ENCODE results near the gene MRM3. TPM values are rescaled to one million over a fixed set of nuclear protein-coding genes. Genes with fewer than 3 reads are reported as not detected.

MRM3 gene
- polyA plus RNA-seq, 1 donor from 2014 or later, result 20.0 TPM

GRCh38 chr17:812638-813204 lies 30.6 kb downstream of the MRM3 start:
- H4K20me1 ChIP-seq (ENCODE audit: insufficient read depth), result no peaks in the 10 kb centered on the region
- no peak overlapping the region for H3K9ac ChIP-seq (ENCODE audit: low read length)

GRCh38 chr17:814371-814770 lies 32.2 kb downstream of the MRM3 start:
- H3K9me3 ChIP-seq (ENCODE audit: low read length), result no peaks in the 10 kb centered on the region
- no peak overlapping the region for H3K4me2 ChIP-seq (ENCODE audit: low read length)
- no peaks in the 10 kb centered on the region for H3K36me3 ChIP-seq (ENCODE audit: insufficient read depth, low read length)
- no peak overlapping the region for H3K27ac ChIP-seq (ENCODE audit: low read length)
- no peak overlapping the region for H3K4me3 ChIP-seq (ENCODE audit: low read length)
- H3K27me3 ChIP-seq (ENCODE audit: insufficient read depth, low read depth, low read length), result no peaks in the 10 kb centered on the region
- H2AFZ ChIP-seq (ENCODE audit: low read depth, low read length), result no peak overlapping the region
- H3K9ac ChIP-seq (ENCODE audit: low read length), result no peak overlapping the region
- no peak for TF ChIP-seq MXI1 (conservative IDR thresholded peaks at IDR 0.05; ENCODE audit: poor library complexity, severe bottlenecking)
- no peak for TF ChIP-seq EP300 (conservative IDR thresholded peaks at IDR 0.05; ENCODE audit: poor library complexity, severe bottlenecking)
- no peaks in the 10 kb centered on the region for H4K20me1 ChIP-seq (ENCODE audit: insufficient read depth)
- H3F3A ChIP-seq (ENCODE audit: insufficient read depth, low read length, poor library complexity, severe bottlenecking), result no peaks in the 10 kb centered on the region
- H3K79me2 ChIP-seq (replicated peaks; ENCODE audit: insufficient read depth, low read length), result no peaks in the 10 kb centered on the region
- no peaks in the 10 kb centered on the region for H3K9me2 ChIP-seq (ENCODE audit: insufficient read depth, low read length)

More at GRCh38 chr17:812638-813204, 30.6 kb downstream of the MRM3 start:
- TF ChIP-seq POLR2AphosphoS5 (IDR thresholded peaks at IDR 0.05), result no peak
- TF ChIP-seq MXI1 (conservative IDR thresholded peaks at IDR 0.05; ENCODE audit: poor library complexity, severe bottlenecking), result no peak
- no peak for TF ChIP-seq TAF1 (IDR thresholded peaks at IDR 0.05; ENCODE audit: low read depth)
- no peak for TF ChIP-seq CTCF (IDR thresholded peaks at IDR 0.05; ENCODE audit: poor library complexity, severe bottlenecking)
- no peak for TF ChIP-seq RAD21 (conservative IDR thresholded peaks at IDR 0.05)
- no peak for TF ChIP-seq EP300 (conservative IDR thresholded peaks at IDR 0.05; ENCODE audit: poor library complexity, severe bottlenecking)
- TF ChIP-seq SMC3 (conservative IDR thresholded peaks at IDR 0.05; ENCODE audit: poor library complexity), result no peak
- H3K36me3 ChIP-seq (ENCODE audit: insufficient read depth, low read length), result no peaks in the 10 kb centered on the region
- H3K9me3 ChIP-seq (ENCODE audit: low read length), result no peaks in the 10 kb centered on the region
- H3K4me2 ChIP-seq (ENCODE audit: low read length), result no peak overlapping the region
- H3K4me3 ChIP-seq (ENCODE audit: low read length), result no peak overlapping the region
- no peaks in the 10 kb centered on the region for H3K9me2 ChIP-seq (ENCODE audit: insufficient read depth, low read length)
- no peaks in the 10 kb centered on the region for H3K27me3 ChIP-seq (ENCODE audit: insufficient read depth, low read depth, low read length)
- no peak overlapping the region for H2AFZ ChIP-seq (ENCODE audit: low read depth, low read length)
- no peak overlapping the region for H3K27ac ChIP-seq (ENCODE audit: low read length)
- no peaks in the 10 kb centered on the region for H3K79me2 ChIP-seq (replicated peaks; ENCODE audit: insufficient read depth, low read length)
- no peaks in the 10 kb centered on the region for H3F3A ChIP-seq (ENCODE audit: insufficient read depth, low read length, poor library complexity, severe bottlenecking)

GRCh38 chr17:819251-819650 lies 37.1 kb downstream of the MRM3 start:
- Histone ChIP-seq H3F3A (ENCODE audit: insufficient read depth, low read length, poor library complexity, severe bottlenecking) (no peaks in the 10 kb centered on the region), H3K9me3 (ENCODE audit: low read length) (no peaks in the 10 kb centered on the region), H3K79me2 (replicated peaks; ENCODE audit: insufficient read depth, low read length) (no peaks in the 10 kb centered on the region), H4K20me1 (ENCODE audit: insufficient read depth) (no peaks in the 10 kb centered on the region), H3K4me3 (ENCODE audit: low read length) (no peak overlapping the region), H3K9ac (ENCODE audit: low read length) (no peak overlapping the region), H3K27me3 (ENCODE audit: insufficient read depth, low read depth, low read length) (no peaks in the 10 kb centered on the region), H3K4me2 (ENCODE audit: low read length) (no peak overlapping the region), H3K36me3 (ENCODE audit: insufficient read depth, low read length) (no peaks in the 10 kb centered on the region), H2AFZ (ENCODE audit: low read depth, low read length) (no peak overlapping the region), H3K27ac (ENCODE audit: low read length) (no peak overlapping the region), H3K9me2 (ENCODE audit: insufficient read depth, low read length) (no peaks in the 10 kb centered on the region)
- TF ChIP-seq RAD21 (conservative IDR thresholded peaks at IDR 0.05), result no peak
- no peak for TF ChIP-seq SMC3 (conservative IDR thresholded peaks at IDR 0.05; ENCODE audit: poor library complexity)
- no peak for TF ChIP-seq EP300 (conservative IDR thresholded peaks at IDR 0.05; ENCODE audit: poor library complexity, severe bottlenecking)
- TF ChIP-seq TAF1 (IDR thresholded peaks at IDR 0.05; ENCODE audit: low read depth), result no peak
- no peak for TF ChIP-seq REST (IDR thresholded peaks at IDR 0.05; ENCODE audit: borderline replicate concordance)
- no peak for TF ChIP-seq POLR2AphosphoS5 (IDR thresholded peaks at IDR 0.05)
- TF ChIP-seq CTCF (IDR thresholded peaks at IDR 0.05; ENCODE audit: poor library complexity, severe bottlenecking), result no peak
- no peak for TF ChIP-seq EZH2 (IDR thresholded peaks at IDR 0.05; ENCODE audit: borderline replicate concordance, insufficient read depth, low read length, poor library complexity, severe bottlenecking)
- TF ChIP-seq MXI1 (conservative IDR thresholded peaks at IDR 0.05; ENCODE audit: poor library complexity, severe bottlenecking), result no peak
